DND-41 (cell line): ENCODE measurements around the gene NFX1.

Experiments used
- ATAC-seq: fragments of 200-7000 bp; cut with Tn5 transposase; 3 replicates; pipeline ENCODE4 v1.9.1; 2021; ENCODE audit warnings: low read depth; ENCODE audit not compliant: insufficient read depth
- DNase-seq: peaks from one replicate; pipeline ENCODE4 v3.0.0-alpha.2; 2020
- H2AFZ ChIP-seq: 2 replicates; pipeline ENCODE4 v1.6.0; 2012; ENCODE audit warnings: low read depth, low read length
- H3K27ac ChIP-seq: 2 replicates; pipeline ENCODE4 v1.5.1; 2012; ENCODE audit warnings: low read length, inconsistent platforms
- H3K27me3 ChIP-seq: fragments of 200-600 bp; sonication (generic); 2 replicates; pipeline ENCODE4 v1.6.0; 2012; ENCODE audit warnings: low read length, mild to moderate bottlenecking, inconsistent platforms; ENCODE audit not compliant: insufficient read depth, poor library complexity
- H3K36me3 ChIP-seq: 2 replicates; pipeline ENCODE4 v1.5.1; 2012; ENCODE audit warnings: low read length, inconsistent platforms; ENCODE audit not compliant: insufficient read depth
- H3K4me1 ChIP-seq: 2 replicates; pipeline ENCODE4 v1.5.1; 2012; ENCODE audit warnings: mild to moderate bottlenecking, low read length; ENCODE audit not compliant: insufficient read depth
- H3K4me2 ChIP-seq: 2 replicates; pipeline ENCODE4 v1.6.0; 2012; ENCODE audit warnings: mild to moderate bottlenecking, moderate library complexity, low read length, inconsistent platforms; ENCODE audit not compliant: insufficient read depth
- H3K4me3 ChIP-seq, 2 experiments: fragments of 200-600 bp in 1 of 2; shearing (Covaris generic) in 1 of 2; 2 replicates each; pipeline ENCODE4 v1.5.1; 2012 to 2016; ENCODE audit warnings: inconsistent platforms in 2 of 2, low read length in 2 of 2, mild to moderate bottlenecking in 2 of 2, low read depth in 1 of 2, moderate library complexity in 1 of 2
- H3K79me2 ChIP-seq: 2 replicates; pipeline ENCODE4 v1.6.0; 2012; ENCODE audit warnings: low read length, inconsistent platforms; ENCODE audit not compliant: insufficient read depth
- H3K9ac ChIP-seq: 2 replicates; pipeline ENCODE4 v1.6.0; 2012; ENCODE audit warnings: low read depth, mild to moderate bottlenecking, inconsistent platforms, low read length, moderate library complexity
- H3K9me3 ChIP-seq: 2 replicates; pipeline ENCODE4 v1.5.1; 2012; ENCODE audit warnings: low read length, moderate library complexity, mild to moderate bottlenecking, inconsistent platforms; ENCODE audit not compliant: insufficient read depth, severe bottlenecking
- H4K20me1 ChIP-seq: 2 replicates; pipeline ENCODE4 v1.6.0; 2012; ENCODE audit warnings: low read length; ENCODE audit not compliant: insufficient read depth
- CTCF ChIP-seq: IDR thresholded peaks from 2 replicates; pipeline ENCODE4 v1.5.1; 2012; ENCODE audit warnings: borderline replicate concordance, low read length, moderate library complexity, mild to moderate bottlenecking; ENCODE audit not compliant: poor library complexity, severe bottlenecking; ENCODE audit errors: extremely low read depth
- EZH2 ChIP-seq: IDR thresholded peaks from 3 replicates; pipeline ENCODE4 v1.6.1; 2012; ENCODE audit warnings: borderline replicate concordance, low read depth, mild to moderate bottlenecking, moderate library complexity, low read length, inconsistent platforms; ENCODE audit not compliant: severe bottlenecking

The NFX1 gene

GRCh38 chr9:33341182-33341581, 50.9 kb downstream of the NFX1 start:
- peaks cover 67% of the 10 kb centered on the region for H3K36me3 ChIP-seq
- no peak for TF ChIP-seq CTCF
- TF ChIP-seq EZH2 = no peak

GRCh38 chr9:33344145-33344544, 53.8 kb downstream of the NFX1 start:
- H3K27ac ChIP-seq = no peak overlapping the region
- no peaks in the 10 kb centered on the region for H4K20me1 ChIP-seq
- TF ChIP-seq CTCF = no peak
- TF ChIP-seq EZH2 = no peak
- H3K9ac ChIP-seq = no peak overlapping the region
- no peak overlapping the region for H2AFZ ChIP-seq
- H3K9me3 ChIP-seq = peaks cover 11% of the 10 kb centered on the region
- no peaks in the 10 kb centered on the region for H3K79me2 ChIP-seq
- H3K4me3 ChIP-seq = no peak overlapping the region
- ATAC-seq (no peak), DNase-seq (no peak)
- no peak overlapping the region for H3K4me2 ChIP-seq
- H3K36me3 ChIP-seq = peaks cover 71% of the 10 kb centered on the region
- H3K4me1 ChIP-seq = no peaks in the 10 kb centered on the region
- H3K27me3 ChIP-seq = no peaks in the 10 kb centered on the region

More at GRCh38 chr9:33341182-33341581, 50.9 kb downstream of the NFX1 start:
- H3K27me3 ChIP-seq = no peaks in the 10 kb centered on the region
- no peak overlapping the region for H2AFZ ChIP-seq
- peaks cover 16% of the 10 kb centered on the region for H3K9me3 ChIP-seq
- no peak overlapping the region for H3K9ac ChIP-seq
- ATAC-seq = no peak
- DNase-seq = no peak
- no peak overlapping the region for H3K4me2 ChIP-seq
- H3K4me1 ChIP-seq = no peaks in the 10 kb centered on the region
- no peak overlapping the region for H3K27ac ChIP-seq
- no peaks in the 10 kb centered on the region for H4K20me1 ChIP-seq
- H3K4me3 ChIP-seq = no peak overlapping the region
- H3K79me2 ChIP-seq = no peaks in the 10 kb centered on the region

GRCh38 chr9:33346564-33346963, 56.2 kb downstream of the NFX1 start:
- H2AFZ ChIP-seq = no peak overlapping the region
- H3K4me3 ChIP-seq = no peak overlapping the region
- H3K79me2 ChIP-seq = no peaks in the 10 kb centered on the region
- H4K20me1 ChIP-seq = no peaks in the 10 kb centered on the region
- no peak overlapping the region for H3K9ac ChIP-seq
- H3K27ac ChIP-seq = no peak overlapping the region
- ATAC-seq (no peak), DNase-seq (no peak)
- H3K9me3 ChIP-seq = no peaks in the 10 kb centered on the region
- no peak for TF ChIP-seq EZH2
- TF ChIP-seq CTCF = no peak
- no peak overlapping the region for H3K4me2 ChIP-seq
- peaks cover 53% of the 10 kb centered on the region for H3K36me3 ChIP-seq
- H3K27me3 ChIP-seq = no peaks in the 10 kb centered on the region
- no peaks in the 10 kb centered on the region for H3K4me1 ChIP-seq

- H2AFZ ChIP-seq = no peak overlapping the region
- H3K9me3 ChIP-seq = no peaks in the 10 kb centered on the region
- no peaks in the 10 kb centered on the region for H3K27me3 ChIP-seq
- H3K9ac ChIP-seq = no peak overlapping the region
- no peaks in the 10 kb centered on the region for H4K20me1 ChIP-seq
- peaks cover 44% of the 10 kb centered on the region for H3K36me3 ChIP-seq
- H3K4me1 ChIP-seq = no peaks in the 10 kb centered on the region
- DNase-seq (no peak), ATAC-seq (no peak)
- TF ChIP-seq CTCF = no peak
- no peak for TF ChIP-seq EZH2
- no peak overlapping the region for H3K27ac ChIP-seq
- H3K4me2 ChIP-seq = no peak overlapping the region
- no peak overlapping the region for H3K4me3 ChIP-seq
- H3K79me2 ChIP-seq = no peaks in the 10 kb centered on the region
These were observed 58.7 kb downstream of the NFX1 start for GRCh38 chr9:33348998-33349397.
